A673 (cell line): Measurements from ENCODE around the gene LGI1.

Source experiments
- CTCF ChIP-seq: fragments of 300-800, 200-600 bp; sonication (generic); conservative IDR thresholded peaks from 2 replicates; pipeline ENCODE4 v1.5.1; 2017; ENCODE audit warnings: low read depth, mild to moderate bottlenecking, antibody characterized with exemption, low read length, moderate library complexity, mixed read lengths
- EZH2 ChIP-seq: fragments of 200-600 bp; sonication (generic); IDR thresholded peaks from 2 replicates; pipeline ENCODE4 v1.6.1; 2017; ENCODE audit warnings: borderline replicate concordance, low read depth, mild to moderate bottlenecking, mixed read lengths, antibody characterized with exemption, low read length; ENCODE audit not compliant: poor library complexity, severe bottlenecking

GRCh38 chr10:93751832-93752231 lies 5.9 kb upstream of the LGI1 start:
- TF ChIP-seq CTCF, result no peak
- no peak for TF ChIP-seq EZH2
